Activated CD4-positive, alpha-beta memory T cell treated with anti-CD3 and anti-CD28 coated beads, Interleukin-2, amount 10 ng/mL, durations not matched to agents 7 days and 5 days (primary cell): ENCODE measurements around the gene AP1M1. TPM values are rescaled to one million over a fixed set of nuclear protein-coding genes. Genes with fewer than 3 reads are reported as not detected.
A peak's percentile ranks its signal among the peaks of the same experiment; 100 is the strongest.

ENCODE experiments used
- CTCF ChIA-PET: fragments of 350-600 bp; sonication (Branson Sonifier 250); formaldehyde crosslinking; loops from one replicate; lab custom pipeline; 2021; ENCODE audit warnings: antibody characterized with exemption, inconsistent platforms; lab: Charles Lee
- POLR2A ChIA-PET: fragments of 350-600 bp; sonication (Branson Sonifier 250); formaldehyde crosslinking; loops from one replicate; lab custom pipeline; 2021; ENCODE audit warnings: antibody characterized with exemption; lab: Charles Lee
- DNase-seq: peaks from one replicate; pipeline ENCODE4 v3.0.0-alpha.2; 2020
- H3K27ac Mint-ChIP-seq: one replicate; pipeline ENCODE4 v1.8.0; 2021; ENCODE audit warnings: mild to moderate bottlenecking, mixed read lengths
- H3K27me3 Mint-ChIP-seq: one replicate; pipeline ENCODE4 v1.8.0; 2021; ENCODE audit warnings: mixed read lengths
- H3K36me3 Mint-ChIP-seq: one replicate; pipeline ENCODE4 v1.8.0; 2021; ENCODE audit warnings: low read depth, mixed read lengths
- H3K4me1 Mint-ChIP-seq: one replicate; pipeline ENCODE4 v1.8.0; 2021; ENCODE audit warnings: mixed read lengths
- H3K4me3 Mint-ChIP-seq: one replicate; pipeline ENCODE4 v1.8.0; 2021; ENCODE audit warnings: mild to moderate bottlenecking, mixed read lengths
- H3K9me3 Mint-ChIP-seq: one replicate; pipeline ENCODE4 v1.8.0; 2021; ENCODE audit warnings: mixed read lengths
- total RNA-seq, 2 experiments: library from RNA; stranded (reverse); gene quantifications; one replicate each; pipeline ENCODE4 v1.2.3, GENCODE V29; 2021

The AP1M1 gene
- total RNA-seq, 2 experiments from 2014 or later, result 131 to 151 TPM

- H3K27me3 Mint-ChIP-seq, result no peaks in the 10 kb centered on the region
- H3K9me3 Mint-ChIP-seq, result peaks cover 23% of the 10 kb centered on the region
- CTCF ChIA-PET, result no interaction called here
- H3K27ac Mint-ChIP-seq, result peak overlapping the region; percentile 60
- peaks cover 88% of the 10 kb centered on the region for H3K36me3 Mint-ChIP-seq
- peaks cover 29% of the 10 kb centered on the region for H3K4me1 Mint-ChIP-seq
- POLR2A ChIA-PET, result interaction anchor here (1.0 to 1.3 kb wide), 3 partner anchors 10 to 18 kb away, joined by 3 to 4 read pairs (median 4); no protein-coding TSS in a partner anchor
- DNase-seq, result no peak
- H3K4me3 Mint-ChIP-seq, result no peak overlapping the region
Measured at GRCh38 chr19:16216744-16217670, 19.3 kb downstream of the AP1M1 start.

GRCh38 chr19:16217716-16218451 lies 20.2 kb downstream of the AP1M1 start:
- H3K4me3 Mint-ChIP-seq, result no peak overlapping the region
- POLR2A ChIA-PET, result interaction anchor here (1.0 to 1.3 kb wide), 3 partner anchors 11 to 19 kb away, joined by 3 to 4 read pairs (median 4); no protein-coding TSS in a partner anchor
- H3K9me3 Mint-ChIP-seq, result peaks cover 23% of the 10 kb centered on the region

DNA sequence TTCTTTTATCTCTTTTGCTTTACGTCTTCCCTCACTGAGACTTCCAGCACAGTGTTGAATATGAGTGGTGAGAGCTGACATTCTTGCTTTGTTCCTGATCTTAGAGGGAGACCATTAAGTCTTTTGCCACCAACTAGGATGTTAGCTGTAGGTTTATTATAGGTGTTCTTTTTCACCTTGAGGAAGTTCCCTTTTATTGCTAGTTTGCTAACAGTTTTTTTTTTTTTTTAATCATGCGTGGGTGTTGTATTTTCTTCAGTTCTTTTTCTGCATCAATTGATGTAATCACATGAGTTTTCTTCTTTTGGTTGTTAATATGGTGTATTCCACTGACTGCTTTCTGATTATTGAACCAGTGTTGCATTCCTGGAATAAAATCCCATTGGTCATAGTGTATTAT lies 21.1 kb downstream of the AP1M1 start:
- peaks cover 85% of the 10 kb centered on the region for H3K36me3 Mint-ChIP-seq
- peaks cover 23% of the 10 kb centered on the region for H3K9me3 Mint-ChIP-seq
- peak overlapping the region; percentile 12 for H3K27ac Mint-ChIP-seq
- H3K4me3 Mint-ChIP-seq, result no peak overlapping the region
- CTCF ChIA-PET, result no interaction called here
- no peak for DNase-seq
- H3K4me1 Mint-ChIP-seq, result peaks cover 16% of the 10 kb centered on the region
- H3K27me3 Mint-ChIP-seq, result no peaks in the 10 kb centered on the region
- POLR2A ChIA-PET, result no interaction called here

More at GRCh38 chr19:16217716-16218451, 20.2 kb downstream of the AP1M1 start:
- Mint-ChIP-seq H3K4me1 (peaks cover 20% of the 10 kb centered on the region), H3K27me3 (no peaks in the 10 kb centered on the region), H3K36me3 (peaks cover 87% of the 10 kb centered on the region), H3K27ac (no peak overlapping the region)
- CTCF ChIA-PET, result no interaction called here
- no peak for DNase-seq

DNA sequence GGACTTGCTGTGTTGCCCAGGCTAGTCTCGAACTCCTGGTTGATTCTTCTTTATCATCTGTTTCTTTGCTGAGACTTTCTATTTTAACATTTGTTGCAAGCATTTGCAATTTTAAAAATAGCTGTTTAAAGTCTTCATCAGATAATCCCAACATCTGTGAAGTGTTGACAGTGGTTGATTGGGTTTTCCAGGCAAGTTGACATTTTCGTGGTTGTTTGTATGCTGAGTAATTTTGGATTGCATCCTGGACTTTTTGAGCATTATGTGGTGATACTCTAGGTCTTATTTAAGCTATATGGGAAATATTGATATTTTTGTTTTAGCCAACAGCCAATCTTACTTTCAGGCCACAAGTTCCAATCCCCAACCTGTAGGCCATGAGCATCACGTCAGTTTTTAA lies 25.1 kb downstream of the AP1M1 start:
- peaks cover 23% of the 10 kb centered on the region for H3K9me3 Mint-ChIP-seq
- H3K4me3 Mint-ChIP-seq, result no peak overlapping the region
- peaks cover 79% of the 10 kb centered on the region for H3K36me3 Mint-ChIP-seq
- DNase-seq, result no peak
- H3K27ac Mint-ChIP-seq, result no peak overlapping the region
- POLR2A ChIA-PET, result no interaction called here
- CTCF ChIA-PET, result no interaction called here
- H3K27me3 Mint-ChIP-seq, result no peaks in the 10 kb centered on the region
- peaks cover 3% of the 10 kb centered on the region for H3K4me1 Mint-ChIP-seq

DNA sequence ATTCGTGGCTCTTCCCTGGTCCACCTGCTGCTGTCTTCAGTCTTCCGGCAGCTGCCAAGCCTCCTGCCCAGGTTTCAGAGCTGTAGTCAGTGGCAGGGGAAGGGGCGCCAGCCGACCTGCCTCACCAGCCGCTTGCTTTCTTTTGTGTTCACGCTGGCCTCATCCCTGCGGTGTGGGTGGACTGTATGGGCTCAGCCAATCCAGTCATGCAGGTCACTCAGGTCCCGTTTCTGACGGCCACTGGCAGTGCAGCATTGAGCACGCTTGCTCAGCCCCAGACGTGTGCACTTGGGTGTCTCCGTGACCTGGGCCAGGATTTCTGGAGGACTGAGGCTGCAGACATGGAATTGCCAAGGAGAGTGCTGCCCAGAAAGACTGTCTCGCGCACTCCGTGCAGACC lies 26.0 kb downstream of the AP1M1 start:
- Mint-ChIP-seq H3K4me1 (no peaks in the 10 kb centered on the region), H3K4me3 (no peak overlapping the region), H3K36me3 (peaks cover 78% of the 10 kb centered on the region), H3K27ac (no peak overlapping the region), H3K27me3 (no peaks in the 10 kb centered on the region), H3K9me3 (peaks cover 20% of the 10 kb centered on the region)
- CTCF ChIA-PET, result no interaction called here
- DNase-seq, result no peak
- POLR2A ChIA-PET, result no interaction called here

DNA sequence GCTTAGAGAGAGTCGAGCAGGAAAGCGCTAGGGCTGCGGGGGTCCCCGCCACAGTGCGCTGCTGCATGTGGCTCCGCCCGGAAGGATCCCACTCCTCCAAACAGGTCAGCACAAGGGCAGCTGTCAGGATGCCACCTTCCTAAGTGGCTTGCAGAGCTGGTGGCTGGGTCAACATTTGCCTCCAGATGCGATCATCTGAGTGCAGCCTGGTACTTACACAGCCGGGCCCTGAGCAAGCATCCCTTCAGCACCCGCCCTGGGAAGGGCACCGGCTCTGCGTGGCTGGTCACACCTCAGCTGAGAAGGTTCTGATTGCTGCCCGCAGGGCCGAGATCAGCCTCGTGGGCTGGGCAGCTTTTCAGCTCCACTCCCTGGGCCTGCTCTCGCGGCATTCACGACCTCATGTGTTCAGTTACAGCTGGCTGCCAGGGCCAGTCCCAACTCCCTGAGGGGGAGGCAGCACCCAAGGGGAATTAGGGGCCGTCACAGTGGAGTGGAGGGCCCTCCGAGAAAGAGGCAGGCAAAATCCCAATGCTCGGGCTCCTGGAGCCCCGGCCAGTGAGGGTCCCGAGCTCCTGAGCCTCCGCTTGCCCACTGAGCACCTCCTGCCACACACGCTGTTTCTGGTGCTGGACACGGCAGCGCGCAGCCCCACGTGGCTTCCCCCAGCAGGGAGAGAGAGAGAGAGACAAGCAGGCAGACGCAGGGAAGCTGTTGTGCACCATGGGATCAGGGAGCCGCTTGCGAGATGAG lies 26.8 kb downstream of the AP1M1 start:
- Mint-ChIP-seq H3K27ac (no peak overlapping the region), H3K9me3 (peaks cover 16% of the 10 kb centered on the region), H3K27me3 (no peaks in the 10 kb centered on the region), H3K4me1 (no peaks in the 10 kb centered on the region), H3K4me3 (no peak overlapping the region), H3K36me3 (peaks cover 78% of the 10 kb centered on the region)
- POLR2A ChIA-PET, result no interaction called here
- CTCF ChIA-PET, result no interaction called here
- no peak for DNase-seq

DNA sequence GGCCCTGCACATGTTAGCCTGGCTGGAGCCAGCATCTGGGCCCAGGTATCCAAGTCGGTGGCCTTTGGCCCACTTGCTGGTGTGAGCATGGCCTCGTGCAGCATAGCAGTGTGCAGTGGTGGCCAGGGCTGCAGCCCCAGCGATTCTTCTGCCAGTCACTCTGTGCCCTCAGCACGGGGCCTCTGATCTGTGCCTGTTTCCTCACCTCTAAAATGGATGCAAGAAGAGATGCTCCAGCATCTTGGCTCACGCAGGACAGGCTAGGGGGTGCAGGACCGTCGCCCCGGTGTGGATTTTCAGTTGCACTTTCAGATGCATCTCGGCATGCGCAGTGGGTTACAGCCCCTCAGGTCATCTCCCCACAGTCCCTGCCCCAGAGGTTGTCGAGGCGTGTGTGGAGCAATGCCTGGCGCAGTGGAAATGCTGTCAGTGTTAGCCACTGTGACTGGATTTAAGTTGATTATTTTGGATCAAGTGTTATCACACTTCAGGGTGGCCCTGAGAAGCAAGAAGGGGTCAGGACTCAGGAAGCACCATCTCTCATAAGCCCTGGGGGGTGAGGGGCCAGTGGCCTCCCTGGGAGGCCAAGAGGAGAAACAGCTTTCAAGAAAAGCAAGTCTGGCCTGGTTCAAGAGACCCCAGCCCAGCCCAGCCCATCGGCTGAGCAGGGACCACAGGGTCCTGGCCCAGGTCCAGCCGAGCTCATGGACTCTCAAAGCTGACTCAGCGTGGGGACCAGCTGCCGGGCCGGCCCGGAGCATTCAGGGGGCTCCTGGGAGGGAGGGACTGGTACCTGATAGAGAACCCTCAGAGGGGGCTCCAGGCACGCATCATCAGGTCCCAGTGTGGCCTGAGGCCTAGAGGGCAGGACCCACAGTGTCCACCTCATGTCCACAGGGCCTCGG lies 27.8 kb downstream of the AP1M1 start:
- H3K36me3 Mint-ChIP-seq, result peaks cover 74% of the 10 kb centered on the region
- no peak for DNase-seq
- H3K4me3 Mint-ChIP-seq, result no peak overlapping the region
- ChIA-PET CTCF (no interaction called here), POLR2A (interaction anchor here (1.3 kb wide), 1 partner anchor 13 kb away, joined by 3 read pairs; no protein-coding TSS in a partner anchor)
- H3K27me3 Mint-ChIP-seq, result no peaks in the 10 kb centered on the region
- H3K27ac Mint-ChIP-seq, result no peak overlapping the region
- H3K4me1 Mint-ChIP-seq, result no peaks in the 10 kb centered on the region
- peaks cover 11% of the 10 kb centered on the region for H3K9me3 Mint-ChIP-seq

- Mint-ChIP-seq H3K4me3 (no peak overlapping the region), H3K27me3 (no peaks in the 10 kb centered on the region), H3K27ac (peak overlapping the region; percentile 16), H3K36me3 (peaks cover 71% of the 10 kb centered on the region), H3K9me3 (peaks cover 6% of the 10 kb centered on the region), H3K4me1 (no peaks in the 10 kb centered on the region)
- CTCF ChIA-PET, result no interaction called here
- DNase-seq, result no peak
- POLR2A ChIA-PET, result interaction anchor here (1.3 kb wide), 1 partner anchor 12 kb away, joined by 3 read pairs; no protein-coding TSS in a partner anchor
Measured at GRCh38 chr19:16226184-16226591, 28.5 kb downstream of the AP1M1 start.

DNA sequence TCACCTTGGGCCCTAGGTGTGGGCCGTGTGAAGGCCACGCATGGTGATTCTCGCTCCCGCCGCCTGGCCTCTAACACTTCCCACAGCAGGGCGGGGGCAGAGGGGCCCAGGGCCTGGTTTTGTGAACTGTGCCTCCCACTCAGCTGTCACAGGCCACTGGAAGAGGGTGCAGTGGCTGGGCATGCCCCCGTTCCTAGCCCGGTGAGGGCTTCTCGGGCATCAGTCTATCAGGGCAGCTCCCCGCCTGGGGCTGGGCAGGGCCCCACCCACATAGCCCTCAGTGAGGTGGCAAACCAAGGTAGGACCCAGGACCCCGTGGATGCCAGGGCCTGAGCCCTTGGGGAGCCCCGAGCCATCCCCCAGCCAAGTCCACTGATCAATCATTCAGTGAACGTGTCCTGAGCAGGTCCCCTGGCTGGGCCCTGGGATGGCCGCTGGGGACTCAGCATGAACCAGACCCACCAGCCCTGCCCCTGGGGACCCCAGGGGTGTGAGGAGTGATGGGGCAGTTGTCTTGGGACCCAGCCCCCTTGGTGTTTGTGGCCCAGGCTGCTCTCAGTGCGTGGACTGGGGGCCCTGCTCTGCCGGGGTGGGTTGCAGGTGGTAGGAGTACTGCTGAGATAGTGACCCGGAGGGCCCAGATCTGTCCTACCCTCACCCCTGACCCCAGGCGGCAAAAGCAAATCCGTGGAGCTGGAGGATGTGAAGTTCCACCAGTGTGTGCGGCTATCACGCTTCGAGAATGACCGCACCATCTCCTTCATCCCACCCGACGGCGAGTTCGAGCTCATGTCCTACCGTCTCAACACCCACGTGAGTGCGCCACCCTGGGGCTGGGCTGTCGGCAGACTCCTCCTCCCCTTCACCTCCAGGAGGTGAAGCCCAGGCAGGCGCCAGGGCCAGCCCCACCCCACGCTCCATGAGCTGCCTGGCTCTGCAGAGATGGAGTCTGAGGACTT lies 29.4 kb downstream of the AP1M1 start:
- Mint-ChIP-seq H3K4me3 (no peak overlapping the region), H3K36me3 (peaks cover 72% of the 10 kb centered on the region), H3K4me1 (no peaks in the 10 kb centered on the region), H3K27ac (no peak overlapping the region), H3K27me3 (no peaks in the 10 kb centered on the region), H3K9me3 (no peaks in the 10 kb centered on the region)
- ChIA-PET POLR2A (no interaction called here), CTCF (no interaction called here)
- DNase-seq, result no peak

DNA sequence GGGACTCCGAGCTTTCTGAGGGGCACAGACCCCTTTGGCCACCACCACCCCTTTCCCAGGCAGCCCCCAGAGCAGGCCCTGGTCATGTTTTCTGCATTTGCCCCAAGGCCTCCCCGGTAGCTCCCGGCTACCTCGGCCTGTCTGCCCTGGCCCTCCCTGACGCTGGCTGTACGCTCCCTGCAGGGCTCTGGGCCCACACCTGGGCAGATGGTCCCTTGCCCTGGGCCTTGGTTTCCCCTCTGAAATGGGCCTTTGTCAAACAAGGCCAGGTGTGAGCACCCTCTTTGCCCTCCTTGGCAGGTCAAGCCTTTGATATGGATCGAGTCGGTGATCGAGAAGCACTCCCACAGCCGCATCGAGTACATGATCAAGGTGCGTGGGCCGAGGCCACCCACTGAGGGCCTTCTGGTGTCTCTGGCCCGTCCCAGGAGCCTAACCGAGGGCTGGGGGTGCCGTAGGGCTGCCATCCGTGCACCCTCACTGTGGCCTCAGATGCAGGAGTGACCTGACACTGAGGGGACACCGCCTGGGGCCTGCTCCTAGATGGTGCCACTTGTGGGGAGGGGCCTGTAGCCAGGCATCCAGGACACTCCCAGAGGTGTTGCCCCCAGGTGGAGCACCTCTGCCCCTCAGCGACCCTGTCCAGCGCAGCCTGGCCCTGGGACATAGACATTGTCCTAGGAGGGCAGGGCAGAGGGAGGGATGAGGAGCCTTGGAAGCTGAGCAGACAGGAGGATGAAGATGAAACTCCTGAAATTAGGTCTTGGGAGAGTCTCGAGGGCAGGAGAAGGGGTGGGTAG lies 30.3 kb downstream of the AP1M1 start:
- ChIA-PET CTCF (no interaction called here), POLR2A (no interaction called here)
- Mint-ChIP-seq H3K27me3 (no peaks in the 10 kb centered on the region), H3K4me3 (no peak overlapping the region), H3K27ac (no peak overlapping the region), H3K4me1 (no peaks in the 10 kb centered on the region), H3K9me3 (no peaks in the 10 kb centered on the region), H3K36me3 (peaks cover 71% of the 10 kb centered on the region)
- no peak for DNase-seq
